AG09319 (cell line): Measurements from ENCODE around the gene POLR3E.

Source experiments
- DNase-seq: peaks from one replicate; pipeline ENCODE4 v3.0.0-alpha.2; 2010; ENCODE audit warnings: low read depth; ENCODE audit errors: extremely low read depth
- TF ChIP-seq, protein P1 (sequence below): IDR thresholded peaks from 2 replicates; pipeline ENCODE4 v1.5.1; 2011; ENCODE audit warnings: low read depth, mild to moderate bottlenecking, inconsistent platforms, low read length, moderate library complexity

Gene POLR3E

DNA sequence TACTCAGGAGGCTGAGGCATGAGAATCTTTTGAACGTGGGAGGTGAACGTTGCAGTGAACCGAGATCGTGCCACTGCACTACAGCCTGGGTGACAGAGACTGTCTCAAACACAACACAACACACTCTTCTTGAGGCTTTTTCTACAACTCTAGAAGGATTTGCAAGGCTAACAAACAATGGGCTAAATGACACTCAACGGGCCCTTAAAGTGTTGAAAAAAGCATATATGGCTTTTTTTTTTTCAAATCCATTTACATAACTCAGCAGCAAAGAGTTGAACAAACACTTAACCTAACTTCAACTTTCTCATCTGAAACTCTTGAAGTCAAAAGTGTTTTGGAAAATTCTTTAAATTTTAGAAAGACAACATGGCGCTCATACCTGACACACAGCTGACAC is 54.9 kb downstream of the POLR3E start:
- TF ChIP-seq, protein P1, sequence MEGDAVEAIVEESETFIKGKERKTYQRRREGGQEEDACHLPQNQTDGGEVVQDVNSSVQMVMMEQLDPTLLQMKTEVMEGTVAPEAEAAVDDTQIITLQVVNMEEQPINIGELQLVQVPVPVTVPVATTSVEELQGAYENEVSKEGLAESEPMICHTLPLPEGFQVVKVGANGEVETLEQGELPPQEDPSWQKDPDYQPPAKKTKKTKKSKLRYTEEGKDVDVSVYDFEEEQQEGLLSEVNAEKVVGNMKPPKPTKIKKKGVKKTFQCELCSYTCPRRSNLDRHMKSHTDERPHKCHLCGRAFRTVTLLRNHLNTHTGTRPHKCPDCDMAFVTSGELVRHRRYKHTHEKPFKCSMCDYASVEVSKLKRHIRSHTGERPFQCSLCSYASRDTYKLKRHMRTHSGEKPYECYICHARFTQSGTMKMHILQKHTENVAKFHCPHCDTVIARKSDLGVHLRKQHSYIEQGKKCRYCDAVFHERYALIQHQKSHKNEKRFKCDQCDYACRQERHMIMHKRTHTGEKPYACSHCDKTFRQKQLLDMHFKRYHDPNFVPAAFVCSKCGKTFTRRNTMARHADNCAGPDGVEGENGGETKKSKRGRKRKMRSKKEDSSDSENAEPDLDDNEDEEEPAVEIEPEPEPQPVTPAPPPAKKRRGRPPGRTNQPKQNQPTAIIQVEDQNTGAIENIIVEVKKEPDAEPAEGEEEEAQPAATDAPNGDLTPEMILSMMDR: no peak
- no peak for DNase-seq

DNA sequence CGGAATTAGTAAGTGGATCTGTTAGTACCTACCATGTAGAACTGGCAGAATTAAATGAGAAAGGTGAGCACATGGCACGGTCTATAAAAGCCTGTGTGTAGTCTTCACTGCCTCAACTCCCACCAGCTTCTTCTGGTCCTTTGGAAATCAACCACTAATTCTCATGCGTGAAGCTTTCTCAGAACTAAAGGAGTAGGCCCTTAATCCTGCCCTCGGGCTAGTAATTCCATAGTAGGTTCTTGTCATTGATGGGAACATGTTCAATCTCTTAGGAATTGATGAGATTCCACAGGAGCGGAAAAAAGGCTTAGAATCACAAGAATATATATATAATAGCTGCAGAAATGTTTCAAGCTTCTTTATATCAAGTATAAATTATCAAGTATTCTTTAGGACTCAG is 55.5 kb downstream of the POLR3E start:
- TF ChIP-seq, protein P1: no peak
- DNase-seq: no peak

DNA sequence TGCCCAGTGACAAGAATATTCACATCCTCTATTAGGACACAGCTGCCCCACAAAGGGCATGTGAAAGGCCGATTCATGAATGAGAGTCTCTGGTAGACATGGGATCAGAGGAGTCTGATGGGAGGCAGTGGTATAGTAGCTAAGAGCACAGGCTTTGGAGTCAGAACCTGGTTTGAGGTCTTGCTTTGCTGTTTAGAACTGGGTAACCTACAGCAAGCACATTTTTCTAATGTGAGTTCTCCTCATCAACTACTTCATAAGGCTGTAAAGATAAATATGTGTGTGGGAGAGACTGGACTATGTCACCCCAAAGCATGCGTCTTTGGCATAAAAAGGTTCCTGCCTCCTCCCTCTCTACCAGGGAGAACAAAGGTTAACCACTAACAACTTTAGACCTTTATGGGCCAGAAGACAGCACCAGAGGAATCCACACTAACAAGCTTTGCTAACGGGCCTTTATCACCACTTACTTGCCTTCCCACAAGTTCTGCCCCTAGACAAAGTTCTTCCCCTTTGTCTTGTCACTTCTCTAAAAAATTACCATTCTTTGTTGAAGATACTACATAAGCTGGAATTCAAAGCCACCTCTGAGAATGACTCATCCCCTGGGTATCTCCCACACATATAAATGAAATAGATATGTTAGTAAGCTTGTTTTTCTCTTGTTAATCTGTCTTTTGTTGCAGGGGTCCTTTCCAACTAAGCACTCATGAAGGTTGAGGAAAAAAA is 56.1 kb downstream of the POLR3E start:
- TF ChIP-seq, protein P1: no peak
- no peak for DNase-seq

DNA sequence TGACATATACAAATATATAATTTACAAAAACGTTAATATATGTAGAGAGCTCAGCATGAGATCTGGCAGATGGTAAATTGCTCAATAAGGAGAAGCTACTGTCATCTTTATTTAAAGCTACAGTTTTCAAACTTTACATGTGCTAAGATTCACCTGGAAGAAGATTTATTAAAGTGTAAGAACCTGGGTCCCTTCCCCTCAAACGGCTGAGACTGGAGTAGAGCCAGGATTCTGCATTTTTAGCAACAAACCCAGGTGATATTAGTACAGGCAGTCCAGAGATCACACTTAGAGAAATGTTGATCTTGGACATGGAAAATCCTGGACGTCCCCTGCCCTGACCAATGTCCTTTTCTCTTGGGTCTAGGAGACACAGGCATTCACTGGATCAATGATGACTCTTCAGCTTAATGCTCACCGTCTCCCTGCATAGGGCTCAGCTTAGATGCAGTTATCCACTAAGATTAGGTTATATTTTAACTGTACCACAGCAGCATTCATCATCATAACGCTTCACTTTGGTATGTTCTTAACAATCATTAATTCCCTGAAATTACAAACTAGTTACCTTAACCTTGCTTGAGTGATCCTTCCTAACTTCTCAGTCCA is 56.8 kb downstream of the POLR3E start:
- no peak for DNase-seq
- TF ChIP-seq, protein P1: no peak

DNA sequence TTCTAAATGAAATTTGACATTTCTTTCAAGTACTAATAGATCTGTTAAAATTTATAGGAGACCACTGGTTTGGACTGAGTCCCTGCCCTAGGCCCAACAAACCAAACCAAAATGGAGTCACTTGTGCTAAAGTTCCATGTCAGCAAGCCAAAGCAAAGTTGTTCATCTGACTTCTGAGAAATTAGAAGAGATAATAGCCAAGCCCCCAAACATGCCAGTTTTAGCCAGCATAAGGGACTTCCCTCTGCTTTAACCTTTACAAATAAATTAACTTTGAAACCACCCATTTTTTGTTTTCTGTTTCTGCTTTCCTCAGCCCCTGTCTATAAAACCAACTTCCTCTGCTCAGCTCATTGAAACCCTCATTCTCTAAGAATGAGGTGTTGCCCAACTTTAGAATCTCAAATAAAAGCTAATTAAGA is 58.3 kb downstream of the POLR3E start:
- no peak for DNase-seq
- TF ChIP-seq, protein P1: no peak

DNA sequence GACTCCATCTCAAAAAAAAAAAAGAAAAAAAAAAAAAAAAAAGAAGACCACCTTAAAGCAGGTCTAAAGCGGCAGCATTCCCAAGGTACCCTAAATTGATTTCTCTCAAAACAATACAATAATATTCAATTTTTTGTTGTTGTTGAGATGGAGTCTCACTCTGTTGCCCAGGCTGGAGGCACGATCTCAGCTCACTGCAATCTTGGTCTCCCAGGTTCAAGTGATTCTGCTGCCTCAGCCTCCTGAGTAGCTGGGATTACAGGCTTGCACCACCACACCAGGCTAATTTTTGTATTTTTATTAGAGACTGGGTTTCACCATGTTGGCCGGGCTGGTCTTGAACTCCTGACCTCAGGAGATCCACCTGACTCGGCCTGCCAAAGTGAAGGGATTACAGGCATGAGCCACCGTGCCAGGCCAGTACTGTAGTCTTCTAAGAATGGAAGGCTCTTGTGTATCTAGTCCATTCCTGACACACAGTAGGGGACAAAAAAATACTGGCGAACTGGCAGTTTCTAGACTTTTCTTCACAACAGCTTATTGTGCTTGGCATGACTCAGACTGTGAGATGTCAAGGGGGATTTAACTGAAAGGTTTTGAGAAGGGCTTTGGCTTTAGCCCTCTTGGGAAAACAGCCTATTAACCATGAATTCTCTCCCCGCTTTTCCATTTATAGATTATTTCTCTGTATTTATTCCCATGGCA is 59.9 kb downstream of the POLR3E start:
- DNase-seq: no peak

More for the DNA sequence above, 59.9 kb downstream of the POLR3E start:
- TF ChIP-seq, protein P1: no peak
